Transverse colon (tissue), 4 donors: ENCODE results near the gene RHOXF2B.

Experiments
- EP300 ChIP-seq: sonication (generic); formaldehyde crosslinking; IDR thresholded peaks from one replicate; pipeline ENCODE4 v1.6.1; 2017; ENCODE audit warnings: antibody characterized with exemption, low read depth
- POLR2A ChIP-seq: fragments of 450-650 bp; IDR thresholded peaks from one replicate; pipeline ENCODE4 v1.6.1; 2016; ENCODE audit warnings: antibody characterized with exemption, mild to moderate bottlenecking, moderate library complexity
- POLR2AphosphoS5 ChIP-seq, 3 donors: sonication (generic); formaldehyde crosslinking; IDR thresholded peaks; one replicate each; pipeline ENCODE4 v1.6.1; 2016; ENCODE audit warnings: antibody characterized with exemption in 3 of 3
- TF ChIP-seq, protein P1 (sequence below), 5 experiments: fragments of 200-600 bp in 3 of 5; fragments of 450-650 bp in 2 of 5; sonication (generic) in 3 of 5; IDR thresholded peaks; 1 replicate in 2 of 5; 2 replicates in 3 of 5; pipeline ENCODE4 v1.5.1; 2016 to 2017; ENCODE audit warnings: antibody characterized with exemption in 5 of 5, inconsistent platforms in 3 of 5, mild to moderate bottlenecking in 2 of 5, moderate library complexity in 1 of 5

DNA sequence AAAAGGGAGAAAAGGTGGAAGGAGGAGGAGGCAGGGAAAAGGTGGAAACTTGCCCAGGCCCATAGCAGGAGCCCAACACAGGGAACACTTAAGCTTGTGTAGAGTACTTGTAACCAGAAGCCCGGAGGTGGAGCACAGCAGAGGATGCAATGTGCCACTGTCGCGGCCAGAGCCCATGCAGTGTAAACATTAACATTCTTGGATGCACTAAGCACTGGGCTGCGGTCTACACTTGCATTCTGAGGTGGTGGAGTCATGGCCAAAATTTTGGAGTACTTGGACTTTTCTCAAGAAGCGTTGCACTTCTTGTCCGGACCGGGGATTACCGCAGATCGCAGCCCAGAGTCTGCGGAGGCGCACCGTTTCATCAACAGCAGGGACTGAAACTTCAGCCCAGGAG lies 42.7 kb upstream of the RHOXF2B start:
- no peak for TF ChIP-seq POLR2A
- no peak for TF ChIP-seq POLR2AphosphoS5 (IDR thresholded peaks at IDR 0.05)
- TF ChIP-seq, protein P1, sequence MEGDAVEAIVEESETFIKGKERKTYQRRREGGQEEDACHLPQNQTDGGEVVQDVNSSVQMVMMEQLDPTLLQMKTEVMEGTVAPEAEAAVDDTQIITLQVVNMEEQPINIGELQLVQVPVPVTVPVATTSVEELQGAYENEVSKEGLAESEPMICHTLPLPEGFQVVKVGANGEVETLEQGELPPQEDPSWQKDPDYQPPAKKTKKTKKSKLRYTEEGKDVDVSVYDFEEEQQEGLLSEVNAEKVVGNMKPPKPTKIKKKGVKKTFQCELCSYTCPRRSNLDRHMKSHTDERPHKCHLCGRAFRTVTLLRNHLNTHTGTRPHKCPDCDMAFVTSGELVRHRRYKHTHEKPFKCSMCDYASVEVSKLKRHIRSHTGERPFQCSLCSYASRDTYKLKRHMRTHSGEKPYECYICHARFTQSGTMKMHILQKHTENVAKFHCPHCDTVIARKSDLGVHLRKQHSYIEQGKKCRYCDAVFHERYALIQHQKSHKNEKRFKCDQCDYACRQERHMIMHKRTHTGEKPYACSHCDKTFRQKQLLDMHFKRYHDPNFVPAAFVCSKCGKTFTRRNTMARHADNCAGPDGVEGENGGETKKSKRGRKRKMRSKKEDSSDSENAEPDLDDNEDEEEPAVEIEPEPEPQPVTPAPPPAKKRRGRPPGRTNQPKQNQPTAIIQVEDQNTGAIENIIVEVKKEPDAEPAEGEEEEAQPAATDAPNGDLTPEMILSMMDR (IDR thresholded peaks at IDR 0.05) = no peak
- TF ChIP-seq EP300 = no peak
